ENCODE data around the gene SLC25A33.

SLC25A33 gene

GRCh38 chr1:9628541-9629444 is 89.5 kb downstream of the SLC25A33 start:
- DNase-seq = no peak

GRCh38 chr1:9629445-9630201 is 90.4 kb downstream of the SLC25A33 start:
- DNase-seq = no peak

GRCh38 chr1:9630331-9631111 is 91.3 kb downstream of the SLC25A33 start:
- DNase-seq = no peak

GRCh38 chr1:9631613-9632012 is 92.3 kb downstream of the SLC25A33 start:
- DNase-seq = no peak

- no peak for DNase-seq
These were observed 94.2 kb downstream of the SLC25A33 start for GRCh38 chr1:9633493-9633892.

GRCh38 chr1:9634582-9634981 is 95.3 kb downstream of the SLC25A33 start:
- no peak for DNase-seq
